Measurements from ENCODE around the gene FBXL7.

The FBXL7 gene

GRCh38 chr5:15966651-15967050, 466.7 kb downstream of the FBXL7 start:
- TF ChIP-seq Cebpa-rat (IDR thresholded peaks at IDR 0.05), result no peak
- no peak overlapping the region for H3K4me3 ChIP-seq
- H3K36me3 ChIP-seq, result no peaks in the 10 kb centered on the region
- no peak overlapping the region for H3K27ac ChIP-seq
- H3K9me3 ChIP-seq, result no peaks in the 10 kb centered on the region
- H4K20me1 ChIP-seq, result no peaks in the 10 kb centered on the region
- no peak overlapping the region for H3K4me2 ChIP-seq
- H3K27me3 ChIP-seq, result no peaks in the 10 kb centered on the region
- no peak overlapping the region for H3K9ac ChIP-seq
- H3K4me1 ChIP-seq, result no peaks in the 10 kb centered on the region

GRCh38 chr5:15968993-15969392, 469.0 kb downstream of the FBXL7 start:
- H3K27ac ChIP-seq, result no peak overlapping the region

GRCh38 chr5:15977851-15978250, 477.9 kb downstream of the FBXL7 start:
- Histone ChIP-seq H4K20me1 (no peaks in the 10 kb centered on the region), H3K4me2 (no peak overlapping the region), H3K4me3 (no peak overlapping the region), H3K36me3 (no peaks in the 10 kb centered on the region), H3K27ac (no peak overlapping the region), H3K9ac (no peak overlapping the region), H3K9me3 (no peaks in the 10 kb centered on the region), H3K27me3 (no peaks in the 10 kb centered on the region), H3K4me1 (no peaks in the 10 kb centered on the region)
- TF ChIP-seq Cebpa-rat (IDR thresholded peaks at IDR 0.05), result no peak

More at GRCh38 chr5:15968993-15969392, 469.0 kb downstream of the FBXL7 start:
- no peak overlapping the region for H3K9ac ChIP-seq
- no peak overlapping the region for H3K4me3 ChIP-seq
- H3K4me2 ChIP-seq, result no peak overlapping the region
- no peaks in the 10 kb centered on the region for H4K20me1 ChIP-seq
- H3K9me3 ChIP-seq, result no peaks in the 10 kb centered on the region
- H3K36me3 ChIP-seq, result no peaks in the 10 kb centered on the region
- no peaks in the 10 kb centered on the region for H3K27me3 ChIP-seq
- TF ChIP-seq Cebpa-rat (IDR thresholded peaks at IDR 0.05), result no peak
- no peaks in the 10 kb centered on the region for H3K4me1 ChIP-seq

GRCh38 chr5:15980835-15981234, 480.9 kb downstream of the FBXL7 start:
- H3K9ac ChIP-seq, result no peak overlapping the region
- no peaks in the 10 kb centered on the region for H3K9me3 ChIP-seq
- H3K27ac ChIP-seq, result no peak overlapping the region
- H3K27me3 ChIP-seq, result no peaks in the 10 kb centered on the region
- no peak overlapping the region for H3K4me2 ChIP-seq
- TF ChIP-seq Cebpa-rat (IDR thresholded peaks at IDR 0.05), result no peak
- H4K20me1 ChIP-seq, result no peaks in the 10 kb centered on the region
- no peaks in the 10 kb centered on the region for H3K4me1 ChIP-seq
- no peak overlapping the region for H3K4me3 ChIP-seq
- H3K36me3 ChIP-seq, result no peaks in the 10 kb centered on the region

GRCh38 chr5:15983392-15983791, 483.4 kb downstream of the FBXL7 start:
- no peaks in the 10 kb centered on the region for H3K36me3 ChIP-seq
- no peak for TF ChIP-seq Cebpa-rat (IDR thresholded peaks at IDR 0.05)

More at GRCh38 chr5:15983392-15983791, 483.4 kb downstream of the FBXL7 start:
- Histone ChIP-seq H3K27ac (no peak overlapping the region), H3K4me1 (no peaks in the 10 kb centered on the region), H3K9ac (no peak overlapping the region), H3K4me2 (no peak overlapping the region), H3K4me3 (no peak overlapping the region), H3K27me3 (no peaks in the 10 kb centered on the region), H4K20me1 (no peaks in the 10 kb centered on the region), H3K9me3 (no peaks in the 10 kb centered on the region)
